CD4-positive, alpha-beta T cell treated with Interleukin-2 at 100 ng/mL for 4 hours (primary cell): ENCODE data around the gene UBL7.
"Not testable (repeated sequence)": the region's sequence is repeated elsewhere in the genome, so short reads cannot be mapped to it uniquely, and the experiment has no call there.

Source experiments
- DNase-seq: peaks from one replicate; pipeline ENCODE4 v3.0.0-alpha.2; 2020; ENCODE audit warnings: low spot score

Gene UBL7

DNA sequence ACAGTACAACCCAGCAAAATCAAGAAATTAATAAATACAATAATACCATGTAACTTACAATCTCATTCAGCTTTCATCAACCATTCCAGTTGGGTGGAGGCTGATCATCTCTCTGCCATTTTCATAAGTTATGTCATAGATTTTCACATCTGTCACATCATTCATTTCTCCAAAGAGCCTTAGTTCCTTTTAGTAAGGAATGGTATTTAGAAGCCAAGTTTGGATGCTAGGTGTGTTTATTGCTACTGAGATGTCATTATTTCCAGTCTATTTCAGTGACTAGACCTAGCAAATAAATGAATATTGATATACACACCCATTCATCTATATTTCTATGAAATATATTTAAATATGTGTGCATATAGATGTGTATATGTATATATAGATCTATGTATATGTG lies 2.7 kb upstream of the UBL7 start:
- DNase-seq, result no peak

GRCh38 chr15:74461847-74462511 lies 1.0 kb upstream of the UBL7 start:
- no peak for DNase-seq

DNA sequence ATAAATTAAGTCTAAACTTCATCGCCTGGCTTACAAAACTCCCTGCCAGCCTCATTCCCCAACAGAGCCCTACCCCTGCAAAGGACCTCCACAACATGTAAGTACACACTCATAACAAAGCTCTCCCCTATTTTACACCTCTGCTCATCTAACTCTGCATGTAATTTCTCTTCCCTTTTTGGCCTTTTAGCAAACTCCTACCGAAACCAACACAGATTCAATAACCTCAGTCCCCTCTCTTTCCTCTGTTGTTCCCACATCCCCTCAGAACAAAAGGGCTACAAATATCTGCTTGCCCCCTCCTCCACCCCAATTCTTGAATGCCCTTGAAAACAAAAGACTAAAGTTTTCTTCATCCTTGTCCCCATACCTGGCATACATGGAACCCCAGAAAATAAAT lies 662 bp downstream of the UBL7 start:
- DNase-seq, result no peak

DNA sequence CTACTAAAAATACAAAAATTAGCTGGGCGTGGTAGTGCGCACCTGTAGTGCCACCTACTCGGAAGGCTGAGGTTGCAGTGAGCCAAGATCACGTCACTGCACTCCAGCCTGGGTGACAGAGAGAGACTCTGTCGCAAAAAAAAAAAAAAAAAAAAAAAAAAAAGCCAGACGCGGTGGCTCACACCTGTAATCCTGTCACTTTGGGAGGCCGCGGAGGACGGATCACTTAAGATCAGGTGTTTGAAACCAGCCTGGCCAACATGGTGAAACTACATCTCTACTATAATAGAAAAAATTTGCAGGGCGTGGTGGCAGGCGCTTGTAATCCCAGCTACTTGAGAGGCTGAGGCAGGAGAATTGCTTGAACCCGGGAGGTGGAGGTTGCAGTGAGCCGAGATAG lies 1.2 kb downstream of the UBL7 start:
- not testable (repeated sequence) for DNase-seq

DNA sequence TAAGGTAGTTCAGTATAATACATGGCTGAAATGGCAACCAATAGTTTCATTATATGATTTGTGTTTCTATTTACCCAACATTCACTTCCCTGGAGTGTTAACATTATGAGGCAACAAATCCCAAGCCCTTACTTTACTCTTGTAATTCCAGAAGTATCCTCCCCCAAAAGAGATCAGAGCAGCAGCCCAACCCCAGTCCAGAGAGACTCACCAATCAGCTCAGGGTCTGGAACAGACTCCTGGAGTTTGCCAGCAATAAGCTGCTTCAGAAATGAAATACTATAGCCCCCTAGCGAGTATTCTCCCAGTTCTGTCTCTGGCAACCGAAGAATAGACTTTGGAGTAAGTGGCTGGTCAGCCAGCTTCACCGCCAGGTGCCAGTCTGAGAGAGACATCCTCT lies 2.5 kb downstream of the UBL7 start:
- no peak for DNase-seq

DNA sequence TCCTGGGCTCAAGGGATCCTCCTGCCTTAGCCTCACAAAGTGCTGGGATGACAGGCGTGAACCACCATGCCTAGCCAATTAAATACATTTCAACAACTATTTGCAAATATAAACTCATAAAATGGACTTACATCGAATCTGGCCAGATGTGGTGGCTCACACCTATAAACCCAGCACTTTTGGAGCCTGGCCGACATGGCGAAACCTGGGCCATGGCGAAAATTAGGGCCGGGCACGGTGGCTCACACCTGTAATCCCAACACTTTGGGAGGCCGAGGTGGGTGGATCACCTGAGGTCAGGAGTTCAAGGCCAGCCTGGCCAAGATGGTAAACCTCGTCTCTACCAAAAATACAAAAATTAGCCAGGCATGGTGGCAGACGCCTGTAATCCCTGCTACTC lies 3.9 kb downstream of the UBL7 start:
- not testable (repeated sequence) for DNase-seq

- no peak for DNase-seq
Measured at GRCh38 chr15:74454764-74455500, 6.0 kb downstream of the UBL7 start.

GRCh38 chr15:74453925-74454763 lies 6.8 kb downstream of the UBL7 start:
- no peak for DNase-seq

DNA sequence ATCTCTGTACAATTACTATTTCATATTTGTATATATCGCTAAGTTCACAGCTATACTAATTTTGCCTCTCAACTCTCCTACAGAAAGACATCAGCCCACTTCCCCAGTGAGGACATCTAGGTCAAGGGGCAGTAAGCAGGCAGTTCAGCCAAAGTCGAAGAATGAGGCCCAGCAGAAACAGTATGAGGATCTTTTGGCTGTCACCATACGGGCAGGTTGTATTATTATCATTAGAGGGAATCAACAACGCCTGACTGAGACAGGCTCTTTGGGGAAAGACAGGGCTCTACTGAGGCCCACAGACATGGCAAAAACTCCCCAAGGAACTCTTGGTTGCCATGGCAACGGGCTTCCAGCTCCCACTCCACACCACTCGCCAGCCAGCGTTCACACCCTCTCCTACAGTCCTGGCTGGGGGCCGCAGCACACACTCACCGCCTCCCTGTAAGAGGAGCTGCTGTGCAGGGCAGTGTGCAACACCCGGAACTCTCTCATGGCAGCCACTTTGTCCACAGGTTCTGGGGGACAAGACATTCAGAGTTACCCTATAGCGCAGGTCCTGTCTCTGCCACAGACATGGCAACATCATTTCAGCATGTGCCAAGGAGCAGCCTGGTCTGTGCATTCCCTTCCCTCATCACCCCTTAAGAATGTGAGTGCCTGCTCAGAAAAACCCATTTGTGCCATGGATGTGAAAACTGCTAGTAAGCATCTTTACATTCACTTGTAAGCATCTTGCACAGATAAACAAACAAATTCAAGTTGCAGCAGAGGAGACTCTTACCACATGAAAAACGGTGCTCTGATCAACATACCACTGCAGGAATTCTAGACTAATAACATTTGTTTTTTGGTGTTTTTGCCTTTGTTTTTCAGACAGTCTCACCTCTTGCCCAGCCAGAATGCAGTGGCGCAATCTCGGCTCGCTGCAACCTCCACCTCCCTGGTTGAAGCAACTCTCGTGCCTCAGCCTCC lies 8.8 kb downstream of the UBL7 start:
- DNase-seq, result no peak

DNA sequence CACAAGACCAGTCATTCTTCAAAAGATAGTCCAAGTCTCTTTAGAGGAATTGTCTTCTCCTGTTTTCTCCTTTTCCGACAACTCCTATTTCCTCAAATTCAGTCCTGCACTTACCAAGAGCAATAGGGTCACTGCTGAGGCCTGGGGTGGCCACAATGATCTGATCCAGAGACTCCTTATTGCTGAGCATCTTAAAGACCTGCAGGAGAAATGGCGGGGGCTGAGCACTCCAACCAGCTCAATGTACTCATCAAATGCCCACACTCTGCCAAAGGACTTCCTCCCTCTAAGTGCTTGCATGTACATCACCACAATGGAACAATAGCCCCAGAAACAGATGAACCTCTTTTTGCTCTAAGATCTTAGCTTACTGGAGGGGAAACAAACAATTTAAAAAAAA lies 9.6 kb downstream of the UBL7 start:
- DNase-seq, result no peak

DNA sequence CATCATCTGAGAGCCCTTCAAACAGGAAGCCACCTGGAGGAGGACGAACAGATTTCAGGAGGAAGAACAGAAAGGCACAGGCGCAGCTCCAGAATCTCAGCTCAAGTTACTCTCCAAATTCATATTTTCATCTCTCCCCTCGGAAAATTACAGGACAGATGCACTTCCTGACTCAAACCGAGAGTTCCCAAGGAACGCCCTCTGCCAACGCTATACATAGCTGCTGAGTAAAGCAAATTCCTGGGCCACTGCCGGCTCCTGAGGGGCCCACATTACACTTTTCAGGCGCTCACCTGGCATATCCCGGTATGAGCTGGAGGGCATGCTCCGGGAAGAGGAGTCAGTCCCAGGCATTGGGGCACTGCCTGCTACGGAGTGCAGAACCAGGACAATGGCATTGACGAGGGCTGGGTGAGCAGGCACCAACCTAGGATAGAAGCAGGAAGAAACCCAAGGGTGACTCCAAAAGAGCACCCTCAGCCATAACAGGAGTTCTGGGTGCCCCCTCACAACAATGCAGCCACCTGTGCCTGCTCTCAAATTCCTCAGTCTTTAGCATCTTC lies 11.2 kb downstream of the UBL7 start:
- no peak for DNase-seq

DNA sequence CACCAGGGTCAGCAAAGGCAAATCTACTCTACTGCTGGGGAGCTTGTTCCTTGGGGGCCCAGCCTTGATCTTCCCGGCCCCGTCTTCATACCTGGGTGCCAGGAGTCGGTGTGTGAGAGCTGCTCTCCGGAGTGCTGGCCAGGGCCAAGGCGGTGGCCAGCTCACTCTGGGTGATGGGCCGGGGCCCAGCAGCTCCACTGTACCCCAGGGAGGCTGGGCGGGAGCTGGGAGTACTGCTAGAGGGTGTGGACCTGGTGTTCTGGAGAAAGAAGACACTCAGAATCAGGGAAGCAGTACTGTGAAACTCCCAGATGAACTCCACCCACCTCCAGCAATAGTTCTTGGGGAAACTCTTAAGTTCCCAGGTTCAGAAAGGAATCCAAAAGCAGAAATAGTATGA lies 11.9 kb downstream of the UBL7 start:
- no peak for DNase-seq

GRCh38 chr15:74445816-74446763 lies 14.9 kb downstream of the UBL7 start:
- no peak for DNase-seq

DNA sequence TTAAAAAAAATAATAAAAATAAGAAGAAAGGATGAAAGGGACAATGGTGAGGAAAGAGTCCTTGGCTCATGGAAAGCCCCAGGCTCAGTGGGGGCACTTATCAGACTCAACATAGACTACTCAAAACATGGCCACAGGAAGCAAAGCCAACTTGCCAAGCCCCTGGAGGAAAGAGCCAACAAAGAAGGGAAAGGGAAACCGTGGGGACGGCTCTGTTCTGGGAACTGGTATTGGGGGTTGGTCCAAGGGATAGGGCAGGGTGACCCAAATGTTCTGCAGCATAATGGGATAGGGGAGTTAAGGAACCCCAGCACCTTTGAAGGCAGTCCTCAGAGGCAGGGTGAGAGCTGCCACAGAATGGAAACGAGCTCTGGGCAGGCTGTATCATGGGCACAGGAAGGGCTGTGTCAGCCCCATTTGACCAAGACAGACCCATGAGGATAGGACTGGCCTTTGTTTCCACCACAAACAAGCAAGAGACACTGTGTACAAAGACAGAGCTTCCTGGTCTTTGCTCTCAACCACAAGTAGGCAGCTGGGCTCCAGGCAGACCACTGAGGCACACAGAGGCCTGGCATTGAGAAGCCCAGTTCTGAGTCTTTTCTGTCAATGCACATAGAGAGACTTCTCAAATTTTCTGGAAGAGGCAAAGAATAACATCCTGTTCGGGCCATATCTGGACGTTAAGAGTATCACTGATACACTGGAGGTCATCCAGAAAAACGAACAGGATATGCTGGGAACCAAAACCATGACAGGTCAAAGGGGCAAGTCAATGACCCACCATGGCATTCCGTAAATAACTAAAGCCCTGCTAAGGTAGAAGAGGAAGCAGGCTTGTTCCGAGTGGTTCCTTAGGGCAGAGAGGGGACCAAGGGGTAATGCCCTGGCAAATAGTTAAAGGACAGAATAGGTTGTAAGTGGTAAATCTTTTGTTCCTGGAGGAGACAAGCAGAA lies 16.6 kb downstream of the UBL7 start:
- no peak for DNase-seq

DNA sequence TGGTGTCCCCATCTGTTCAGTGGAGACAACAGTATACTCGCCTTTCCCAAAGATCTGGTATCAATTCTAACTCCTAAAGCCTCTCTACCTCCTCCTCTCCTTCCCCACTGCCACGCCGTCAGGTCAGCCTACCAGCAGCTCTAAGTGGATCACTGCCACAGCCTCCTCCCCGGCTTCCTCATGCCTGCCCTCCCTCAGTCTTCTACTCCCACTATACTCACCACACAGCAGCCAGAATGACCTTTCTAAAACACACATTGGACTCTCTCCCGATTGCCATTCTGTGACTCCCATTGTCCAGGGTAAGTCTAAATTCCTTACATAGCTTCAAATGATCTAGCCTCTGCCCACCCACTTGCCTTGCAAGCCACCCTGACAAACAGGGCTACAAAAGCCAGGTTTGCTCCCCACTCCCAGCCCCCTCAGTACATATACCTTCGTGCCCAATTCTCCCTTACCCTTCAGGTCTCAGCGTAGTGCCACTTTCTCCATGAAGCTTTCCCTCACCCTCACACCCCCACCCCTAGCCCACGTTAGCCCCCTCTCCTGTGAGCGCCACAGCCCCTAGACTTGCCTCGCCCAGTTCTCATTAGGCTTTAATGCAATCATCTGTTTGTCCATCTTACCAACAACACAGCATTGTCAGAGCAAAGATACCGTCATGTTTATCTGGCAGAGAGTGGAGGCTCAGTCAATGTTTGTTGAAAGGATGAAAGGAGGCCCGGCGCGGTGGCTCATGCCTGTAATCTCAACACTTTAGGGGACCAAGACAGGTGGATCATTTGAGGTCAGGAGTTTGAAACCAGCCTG lies 17.7 kb downstream of the UBL7 start:
- DNase-seq, result no peak

DNA sequence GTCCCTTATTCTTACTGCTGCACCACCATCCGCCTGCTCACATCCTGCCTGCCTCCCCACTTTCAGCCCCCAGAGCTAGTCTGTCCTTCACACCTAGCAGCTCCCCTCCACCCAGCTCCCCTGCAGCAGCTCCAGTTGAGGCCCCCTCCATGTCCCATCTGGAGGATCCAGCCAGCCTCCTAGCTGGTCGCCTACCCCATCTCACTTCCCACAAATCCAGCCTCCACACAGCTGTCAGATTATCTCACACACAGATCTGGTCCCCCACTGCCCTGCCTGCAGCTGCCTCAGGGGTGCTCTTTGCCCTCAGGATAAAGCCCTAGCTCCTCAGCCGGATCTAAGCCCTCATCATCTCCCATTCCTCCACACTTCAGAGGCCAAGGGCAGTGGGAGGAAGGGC lies 18.4 kb downstream of the UBL7 start:
- DNase-seq, result no peak

DNA sequence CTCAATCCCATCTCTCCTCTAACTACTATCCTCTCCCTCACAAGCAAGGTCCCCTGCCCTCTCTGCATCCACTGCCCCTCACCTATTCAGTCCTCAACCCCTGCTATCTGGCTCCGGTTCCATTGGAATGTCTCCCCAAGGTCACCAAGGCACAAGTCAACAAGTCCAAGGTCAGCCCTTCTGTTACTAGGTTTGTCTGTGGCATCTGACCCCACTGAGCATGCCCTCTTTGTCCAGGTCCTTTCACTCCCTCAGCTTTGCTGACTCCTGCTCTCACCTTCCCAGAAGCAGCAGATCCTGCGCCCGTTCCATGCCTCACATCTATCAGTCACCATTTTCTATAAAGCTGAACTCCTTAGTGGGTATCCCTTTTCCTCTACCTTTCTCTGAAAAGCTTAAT lies 18.9 kb downstream of the UBL7 start:
- DNase-seq, result no peak

DNA sequence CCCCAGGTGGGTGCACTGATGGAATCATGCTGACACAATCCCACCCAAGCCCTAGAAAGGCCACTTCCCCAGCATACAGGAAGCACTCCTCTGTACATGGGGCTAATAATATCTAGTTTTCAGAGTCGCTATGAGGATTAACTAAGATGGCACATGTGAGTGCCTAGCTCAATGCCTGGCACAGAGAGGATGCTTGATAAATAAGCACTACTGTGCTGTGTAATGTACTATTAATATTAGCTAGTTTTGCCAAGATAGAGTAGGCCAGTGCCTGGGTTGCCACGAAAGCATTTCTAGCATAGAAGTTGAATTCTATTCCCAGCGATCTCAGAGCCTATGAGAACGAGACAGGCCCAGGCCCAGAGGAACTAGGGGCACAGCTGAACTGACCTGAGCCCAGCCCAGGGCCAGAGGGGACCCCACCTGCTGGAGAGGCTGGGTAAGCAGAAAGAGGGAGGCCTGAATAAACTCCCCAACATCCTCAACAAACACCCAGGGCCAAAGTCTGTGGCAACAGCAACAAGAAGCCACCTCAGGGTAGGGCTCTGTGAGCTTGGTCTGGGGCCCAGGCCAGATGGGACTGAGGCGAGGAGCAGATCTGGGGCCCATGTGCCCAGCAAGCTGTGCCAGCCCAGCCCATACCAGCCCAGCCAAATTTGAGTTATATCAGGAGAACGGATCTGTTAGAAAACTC lies 19.6 kb downstream of the UBL7 start:
- DNase-seq, result no peak
